HUES6 (cell line): ENCODE measurements around the gene ASB7.

Experiments used
- H3K27ac ChIP-seq: 2 replicates; pipeline ENCODE4 v1.7.0; 2013; ENCODE audit warnings: low read depth, mild to moderate bottlenecking, low read length, inconsistent platforms
- H3K27me3 ChIP-seq: 2 replicates; pipeline ENCODE4 v1.6.1; 2013; ENCODE audit warnings: low read length; ENCODE audit not compliant: control insufficient read depth, insufficient read depth
- H3K36me3 ChIP-seq: 2 replicates; pipeline ENCODE4 v1.6.1; 2013; ENCODE audit warnings: low read length; ENCODE audit not compliant: control insufficient read depth, insufficient read depth
- H3K4me1 ChIP-seq: 2 replicates; pipeline ENCODE4 v1.6.1; 2013; ENCODE audit warnings: low read length; ENCODE audit not compliant: control insufficient read depth, insufficient read depth
- H3K4me3 ChIP-seq: 2 replicates; pipeline ENCODE4 v1.5.1; 2013; ENCODE audit warnings: low read depth, low read length
- H3K9ac ChIP-seq: one replicate; pipeline ENCODE4 v1.6.1; 2013; ENCODE audit warnings: mild to moderate bottlenecking, low read length
- H3K9me3 ChIP-seq: 2 replicates; pipeline ENCODE4 v1.6.1; 2013; ENCODE audit warnings: low read depth, low read length; ENCODE audit not compliant: control insufficient read depth, insufficient read depth

The ASB7 gene

DNA sequence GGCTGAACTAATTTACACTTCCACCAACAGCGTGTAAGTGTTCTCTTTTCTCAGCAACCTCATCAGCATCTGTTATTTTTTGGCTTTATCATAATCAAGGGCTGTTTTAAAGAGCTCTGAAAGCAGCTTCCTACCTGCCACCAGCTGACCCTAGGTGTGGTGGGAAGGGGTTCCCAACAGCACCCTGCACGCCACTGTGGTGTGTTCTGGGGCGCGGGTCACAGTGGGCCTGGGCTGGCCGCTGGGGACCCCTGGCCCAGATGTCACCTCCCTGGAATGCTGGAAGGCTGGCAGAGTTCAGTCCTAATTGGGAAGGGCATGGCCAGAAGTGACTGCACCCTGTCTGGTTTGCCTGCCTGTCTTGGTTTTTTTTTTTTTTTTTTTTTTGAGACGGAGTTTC is 82.2 kb downstream of the ASB7 start:
- no peaks in the 10 kb centered on the region for H3K4me1 ChIP-seq
- no peak overlapping the region for H3K4me3 ChIP-seq
- peaks cover 22% of the 10 kb centered on the region for H3K9me3 ChIP-seq
- no peaks in the 10 kb centered on the region for H3K27me3 ChIP-seq
- H3K27ac ChIP-seq, result no peak overlapping the region
- no peaks in the 10 kb centered on the region for H3K36me3 ChIP-seq
- no peak overlapping the region for H3K9ac ChIP-seq

DNA sequence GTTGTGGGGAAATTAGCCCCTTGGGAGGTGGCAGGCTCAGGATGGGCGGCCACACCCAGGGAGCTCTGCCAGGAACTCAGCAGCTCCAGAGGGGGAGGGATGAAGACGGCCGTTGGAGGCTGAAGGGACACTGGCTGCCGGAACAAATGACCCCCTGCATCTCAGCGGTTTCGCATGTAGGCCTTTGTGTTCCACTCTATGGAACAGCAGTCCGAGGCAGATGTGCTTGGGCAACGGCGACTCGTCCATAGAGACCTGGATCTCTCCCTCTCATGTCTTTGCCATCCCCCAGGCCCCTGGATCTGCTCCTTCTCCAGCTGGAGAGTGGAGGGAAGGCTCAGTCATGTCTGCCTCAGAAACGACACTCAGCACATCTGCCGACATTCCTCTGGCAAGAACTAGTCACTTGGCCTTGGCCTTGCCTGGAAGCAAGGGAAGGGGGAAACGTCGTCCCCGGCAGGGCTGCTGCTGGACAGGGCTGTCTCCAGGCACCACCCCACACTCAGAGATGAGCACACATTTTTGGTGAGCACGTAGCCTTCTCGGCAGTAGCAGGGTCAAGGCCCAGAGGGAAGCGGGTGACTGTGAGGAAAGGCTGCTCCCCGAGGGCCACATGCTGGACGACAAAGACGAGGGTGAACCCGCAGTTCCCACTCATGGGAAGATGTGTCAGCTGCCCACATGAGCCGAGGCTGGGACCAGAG is 83.8 kb downstream of the ASB7 start:
- no peaks in the 10 kb centered on the region for H3K4me1 ChIP-seq
- H3K9me3 ChIP-seq, result peaks cover 9% of the 10 kb centered on the region
- no peaks in the 10 kb centered on the region for H3K36me3 ChIP-seq
- no peaks in the 10 kb centered on the region for H3K27me3 ChIP-seq
- H3K9ac ChIP-seq, result no peak overlapping the region
- no peak overlapping the region for H3K27ac ChIP-seq
- no peak overlapping the region for H3K4me3 ChIP-seq

DNA sequence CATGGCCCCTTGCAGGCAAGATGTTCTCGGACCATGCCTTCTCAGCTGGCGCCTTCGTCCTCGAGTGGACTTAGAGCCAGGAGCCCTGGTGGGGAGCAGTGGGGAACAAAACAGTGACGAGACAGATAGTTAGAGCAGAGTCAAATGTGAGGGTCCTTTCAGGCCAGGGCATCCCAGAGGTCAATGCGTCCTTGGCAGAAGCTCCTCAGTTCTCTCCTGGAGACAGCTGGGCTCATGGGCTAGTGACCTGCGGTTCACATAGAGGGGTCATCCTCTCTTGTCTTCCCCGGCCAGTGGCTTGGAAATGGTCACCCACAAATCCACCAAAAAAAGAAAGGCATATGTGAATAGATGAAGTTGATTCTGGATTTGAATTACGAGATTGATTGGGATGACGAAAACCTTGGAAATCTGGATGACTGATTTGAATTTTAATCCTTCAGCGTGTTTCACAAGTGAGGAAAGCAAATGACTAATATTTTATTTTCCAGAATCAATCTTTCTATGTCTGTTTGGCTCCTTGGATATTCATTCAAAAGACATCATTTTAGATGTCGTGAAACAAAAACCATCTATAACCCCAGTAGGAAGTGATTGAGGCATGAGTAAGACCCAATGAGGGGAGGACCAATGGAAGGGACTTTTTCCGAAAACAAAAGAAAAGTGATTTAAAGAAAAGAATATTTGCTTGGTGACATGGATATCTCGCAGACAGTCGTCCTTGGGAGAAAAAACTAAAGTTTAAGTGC is 84.5 kb downstream of the ASB7 start:
- peaks cover 2% of the 10 kb centered on the region for H3K9me3 ChIP-seq
- no peak overlapping the region for H3K27ac ChIP-seq
- no peak overlapping the region for H3K4me3 ChIP-seq
- H3K4me1 ChIP-seq, result no peaks in the 10 kb centered on the region
- no peaks in the 10 kb centered on the region for H3K36me3 ChIP-seq
- H3K9ac ChIP-seq, result no peak overlapping the region
- no peaks in the 10 kb centered on the region for H3K27me3 ChIP-seq

DNA sequence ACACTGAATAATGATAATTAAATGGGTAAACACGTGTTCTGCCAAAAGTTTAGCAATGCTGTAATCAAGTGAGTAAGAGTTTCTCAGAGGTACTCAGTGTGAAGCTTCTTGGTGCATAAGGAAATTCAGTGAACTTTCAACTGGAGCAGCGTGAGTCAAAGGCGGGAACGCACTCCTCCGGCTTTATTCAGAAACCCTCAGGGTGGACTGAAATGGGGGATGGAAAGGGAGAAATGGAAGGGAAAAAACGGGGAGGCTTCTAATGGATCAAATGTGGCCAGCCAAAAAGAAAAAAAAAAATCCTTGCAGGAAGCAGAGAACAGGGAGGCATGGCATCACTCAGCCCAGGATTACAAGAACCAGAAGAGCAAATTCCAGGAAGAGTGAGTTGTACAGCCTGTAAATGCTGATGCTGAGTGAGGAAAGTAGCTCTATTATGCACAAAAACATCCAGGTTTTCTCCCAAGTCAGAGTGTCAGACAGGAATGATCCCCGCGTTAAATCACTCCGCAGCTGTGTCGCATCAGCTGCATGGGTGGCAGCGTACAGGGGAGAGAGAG is 85.3 kb downstream of the ASB7 start:
- Histone ChIP-seq H3K27me3 (no peaks in the 10 kb centered on the region), H3K9ac (no peak overlapping the region), H3K36me3 (no peaks in the 10 kb centered on the region), H3K4me3 (no peak overlapping the region), H3K4me1 (no peaks in the 10 kb centered on the region), H3K9me3 (no peaks in the 10 kb centered on the region), H3K27ac (no peak overlapping the region)

DNA sequence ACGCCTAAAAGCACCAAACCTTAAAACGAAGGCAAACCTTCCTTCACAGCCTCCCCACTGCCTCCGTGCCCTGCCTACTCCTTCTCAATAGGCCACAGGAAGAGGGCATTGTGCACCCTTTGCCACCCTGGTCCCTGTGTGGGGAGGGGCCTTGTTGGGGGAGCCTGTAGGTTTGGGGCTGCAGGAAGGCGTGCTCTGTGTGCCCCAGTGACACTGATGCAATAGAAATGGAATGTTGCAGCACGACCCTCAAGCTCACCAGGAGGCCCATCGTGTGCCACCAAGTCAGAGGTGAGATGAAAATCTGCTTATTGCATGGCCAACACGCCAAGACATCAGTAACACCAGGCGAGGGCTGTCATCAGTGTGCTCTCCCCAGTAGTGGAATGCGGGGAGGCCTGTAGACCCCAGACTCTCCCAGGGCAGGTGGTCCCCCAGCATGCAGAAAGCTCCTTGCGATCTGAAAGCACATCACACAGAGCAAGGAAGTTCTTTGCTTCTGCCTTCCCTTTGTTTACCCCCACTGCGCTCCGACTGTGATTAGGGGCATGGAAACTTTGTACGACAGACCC is 86.2 kb downstream of the ASB7 start:
- no peak overlapping the region for H3K4me3 ChIP-seq
- no peaks in the 10 kb centered on the region for H3K4me1 ChIP-seq
- H3K27ac ChIP-seq, result no peak overlapping the region
- H3K27me3 ChIP-seq, result no peaks in the 10 kb centered on the region
- no peaks in the 10 kb centered on the region for H3K36me3 ChIP-seq
- no peaks in the 10 kb centered on the region for H3K9me3 ChIP-seq
- no peak overlapping the region for H3K9ac ChIP-seq

DNA sequence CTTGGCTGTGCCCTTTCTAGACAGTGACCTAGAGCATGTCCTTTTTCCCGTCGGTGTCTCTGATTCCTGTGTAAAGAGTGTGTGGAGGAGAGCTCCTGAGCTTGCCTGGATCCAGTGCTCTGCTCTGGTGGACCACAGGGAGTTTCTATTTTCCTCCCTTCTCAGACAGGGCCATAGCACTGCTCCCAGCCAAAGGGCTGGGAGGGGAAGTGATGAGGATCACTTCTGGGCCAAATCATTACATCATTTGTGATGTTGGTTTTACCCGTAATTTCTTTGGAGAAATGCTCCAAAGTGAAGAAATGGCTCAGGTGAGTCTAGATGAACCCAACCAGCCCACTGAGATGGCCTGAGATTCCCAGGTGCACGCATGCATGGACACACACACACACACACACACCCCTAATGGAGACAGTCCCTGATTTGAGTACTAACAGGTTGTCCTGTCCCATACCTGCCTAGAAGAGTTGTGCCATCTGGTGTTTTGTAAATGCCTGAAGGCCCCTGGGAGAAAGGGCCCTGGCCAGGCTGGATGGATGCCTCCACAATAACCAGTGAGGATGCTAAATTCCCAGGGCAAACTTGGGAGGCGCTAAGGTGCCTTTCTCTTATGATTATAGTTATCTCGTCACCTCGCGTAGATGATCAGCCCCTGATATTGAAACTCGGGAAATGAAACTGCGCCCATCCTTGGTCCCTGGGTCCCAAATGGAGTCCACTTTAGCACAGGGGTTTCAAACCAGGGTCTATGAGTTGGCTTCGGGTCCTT is 86.9 kb downstream of the ASB7 start:
- Histone ChIP-seq H3K27me3 (no peaks in the 10 kb centered on the region), H3K9ac (no peak overlapping the region), H3K4me1 (no peaks in the 10 kb centered on the region), H3K27ac (no peak overlapping the region), H3K9me3 (no peaks in the 10 kb centered on the region), H3K36me3 (no peaks in the 10 kb centered on the region), H3K4me3 (no peak overlapping the region)

DNA sequence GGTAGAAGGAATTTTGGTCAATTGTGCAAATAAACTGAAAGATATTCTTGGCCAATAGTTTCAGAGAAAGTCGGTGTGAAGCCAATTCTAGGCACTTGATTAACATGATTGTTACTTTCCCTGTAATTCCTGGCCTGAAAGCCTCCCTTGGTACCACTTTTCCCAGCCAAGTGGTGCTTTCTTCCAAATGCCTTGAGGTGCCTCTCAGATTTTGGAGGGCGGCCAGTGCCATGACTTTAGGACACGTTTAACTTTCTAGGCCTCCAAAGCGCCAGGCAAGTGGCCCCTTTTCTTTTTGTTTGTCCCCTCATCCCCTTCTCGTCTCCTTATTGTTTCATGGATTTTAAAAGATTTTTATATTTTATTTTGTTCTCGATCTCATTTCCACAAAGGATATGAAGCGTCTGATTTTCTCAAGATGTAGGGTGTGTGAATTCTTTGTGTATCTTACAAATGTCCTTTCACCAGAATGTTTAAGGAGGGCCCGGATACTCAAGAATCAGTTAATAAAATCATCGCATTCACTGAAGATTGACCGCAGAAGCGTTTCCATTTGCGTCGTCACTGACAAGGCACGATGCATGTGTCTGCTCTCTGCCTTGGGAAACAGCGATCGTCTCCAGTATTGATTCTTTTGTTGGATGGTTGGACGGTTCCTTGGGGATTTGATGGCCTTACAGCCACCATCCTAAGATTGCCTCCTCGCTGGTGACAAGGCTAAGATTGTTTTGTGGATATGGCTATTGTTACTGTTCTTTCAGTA is 87.8 kb downstream of the ASB7 start:
- Histone ChIP-seq H3K36me3 (no peaks in the 10 kb centered on the region), H3K9me3 (no peaks in the 10 kb centered on the region), H3K27me3 (no peaks in the 10 kb centered on the region), H3K4me1 (no peaks in the 10 kb centered on the region), H3K4me3 (no peak overlapping the region), H3K9ac (no peak overlapping the region), H3K27ac (no peak overlapping the region)

DNA sequence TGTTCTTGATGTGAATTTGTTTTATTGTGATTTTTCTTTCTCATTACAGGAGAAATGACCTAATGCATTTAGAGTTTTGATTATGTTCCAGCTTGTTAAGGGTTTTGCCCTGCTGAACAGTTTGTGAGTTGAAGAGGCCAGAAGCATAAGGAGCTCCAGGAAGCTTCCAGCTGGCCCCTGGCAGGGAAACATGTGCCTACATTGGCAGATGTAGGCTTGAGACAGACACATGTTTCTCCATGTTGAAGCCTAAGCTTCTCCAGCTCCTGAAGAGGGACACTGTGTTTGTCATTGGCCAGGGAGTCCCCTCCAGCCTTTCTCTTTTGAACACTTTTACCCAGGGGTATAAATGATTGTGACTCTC is 88.4 kb downstream of the ASB7 start:
- Histone ChIP-seq H3K9ac (no peak overlapping the region), H3K27ac (no peak overlapping the region), H3K4me1 (no peaks in the 10 kb centered on the region), H3K4me3 (no peak overlapping the region), H3K36me3 (no peaks in the 10 kb centered on the region), H3K27me3 (no peaks in the 10 kb centered on the region), H3K9me3 (no peaks in the 10 kb centered on the region)

DNA sequence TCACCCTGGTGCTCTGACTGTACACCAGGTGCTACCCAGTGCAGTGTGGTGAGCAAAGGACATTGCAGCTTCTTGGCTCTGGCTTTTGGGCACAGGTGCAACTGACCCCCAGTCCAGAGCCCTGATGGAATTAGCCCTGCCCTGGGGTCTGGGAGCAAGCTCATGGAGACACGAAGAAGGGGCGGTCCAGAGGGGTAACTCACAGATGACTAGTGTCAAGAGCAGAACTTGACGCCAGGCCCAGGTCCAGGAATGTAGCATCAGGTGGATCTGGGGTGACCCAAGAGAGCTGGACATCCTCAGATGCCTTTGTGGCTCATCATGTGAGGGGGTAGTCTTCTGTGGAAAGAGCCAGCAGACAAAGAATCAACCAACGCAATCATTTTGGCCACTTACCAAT is 88.9 kb downstream of the ASB7 start:
- Histone ChIP-seq H3K36me3 (no peaks in the 10 kb centered on the region), H3K9ac (no peak overlapping the region), H3K4me3 (no peak overlapping the region), H3K27ac (no peak overlapping the region), H3K4me1 (no peaks in the 10 kb centered on the region), H3K27me3 (no peaks in the 10 kb centered on the region), H3K9me3 (no peaks in the 10 kb centered on the region)

DNA sequence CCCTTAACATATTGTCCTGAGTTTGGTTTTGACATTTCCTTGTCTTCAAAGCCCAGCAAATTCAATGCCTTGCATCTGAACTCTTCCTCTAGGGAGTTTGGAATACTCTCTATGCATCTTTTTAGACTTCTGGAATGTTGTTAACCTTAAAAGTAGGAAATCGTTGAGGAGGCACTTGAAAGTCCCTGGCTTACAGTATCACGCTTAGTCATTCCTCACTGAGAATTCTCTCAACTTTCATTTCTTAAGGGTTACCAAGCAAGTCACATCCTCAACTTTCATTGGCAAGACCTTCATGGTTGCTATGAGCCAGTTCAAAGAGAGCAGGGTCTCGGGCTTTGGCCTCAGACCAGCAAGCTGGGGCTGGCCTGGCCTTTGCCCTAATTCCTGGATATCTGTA is 89.9 kb downstream of the ASB7 start:
- H3K9ac ChIP-seq, result no peak overlapping the region
- H3K36me3 ChIP-seq, result no peaks in the 10 kb centered on the region
- H3K4me1 ChIP-seq, result no peaks in the 10 kb centered on the region
- H3K27ac ChIP-seq, result no peak overlapping the region
- H3K9me3 ChIP-seq, result no peaks in the 10 kb centered on the region
- no peak overlapping the region for H3K4me3 ChIP-seq
- no peaks in the 10 kb centered on the region for H3K27me3 ChIP-seq
